OCI-LY7 (cell line): ENCODE results near the gene SLC25A26. TPM values are rescaled to one million over a fixed set of nuclear protein-coding genes. Genes with fewer than 3 reads are reported as not detected.

Experiments
- BruUV-seq: library from RNA; stranded (reverse); fragments of 400-500 nt; replicated peaks from 2 replicates; lab custom pipeline; 2021; lab: Mats Ljungman, UMichigan
- CTCF ChIA-PET: fragments of 300-600 bp; sonication (Branson Sonifier 250); formaldehyde crosslinking; loops from one replicate; lab custom pipeline; 2022; ENCODE audit warnings: antibody characterized with exemption; ENCODE audit not compliant: unreplicated experiment; lab: Charles Lee
- POLR2A ChIA-PET: fragments of 300-600 bp; sonication (Branson Sonifier 250); formaldehyde crosslinking; loops from one replicate; lab custom pipeline; 2022; ENCODE audit warnings: antibody characterized with exemption; lab: Charles Lee
- DNase-seq: peaks from one replicate; pipeline ENCODE4 v3.0.0-alpha.2; 2015; ENCODE audit warnings: low spot score
- H2AFZ ChIP-seq: fragments of 200-600 bp; sonication (generic), shearing (Covaris generic); 2 replicates; pipeline ENCODE4 v1.6.1; 2014; ENCODE audit warnings: mild to moderate bottlenecking, antibody characterized with exemption, low read length, moderate library complexity
- H3K27ac ChIP-seq: fragments of 200-600 bp; sonication (generic); 2 replicates; pipeline ENCODE4 v1.5.1; 2014; ENCODE audit warnings: mixed run types, low read depth, mild to moderate bottlenecking, moderate library complexity, low read length, inconsistent platforms; ENCODE audit not compliant: poor library complexity, severe bottlenecking
- H3K36me3 ChIP-seq: fragments of 200-600 bp; sonication (generic); 2 replicates; pipeline ENCODE4 v1.6.1; 2014; ENCODE audit warnings: mild to moderate bottlenecking, antibody characterized with exemption, low read length, moderate library complexity, mixed read lengths; ENCODE audit not compliant: insufficient read depth
- H3K4me1 ChIP-seq: fragments of 200-600 bp; sonication (generic); 2 replicates; pipeline ENCODE4 v1.5.1; 2014; ENCODE audit warnings: mild to moderate bottlenecking, low read length; ENCODE audit not compliant: insufficient read depth, poor library complexity, severe bottlenecking
- H3K4me2 ChIP-seq: fragments of 200-600 bp; sonication (generic); 2 replicates; pipeline ENCODE4 v1.6.1; 2014; ENCODE audit warnings: mild to moderate bottlenecking, low read length
- H3K4me3 ChIP-seq: fragments of 200-600 bp; sonication (generic); 2 replicates; pipeline ENCODE4 v1.5.1; 2014; ENCODE audit warnings: mild to moderate bottlenecking, low read depth, low read length; ENCODE audit not compliant: poor library complexity, severe bottlenecking
- H3K79me2 ChIP-seq: fragments of 200-600 bp; sonication (generic); 2 replicates; pipeline ENCODE4 v1.6.1; 2016; ENCODE audit warnings: low read depth, mild to moderate bottlenecking, low read length, moderate library complexity, mixed read lengths; ENCODE audit not compliant: insufficient read depth
- H3K9me2 ChIP-seq: fragments of 200-600 bp; sonication (generic); 2 replicates; pipeline ENCODE4 v1.6.1; 2016; ENCODE audit warnings: mild to moderate bottlenecking, low read length, mixed read lengths; ENCODE audit not compliant: insufficient read depth
- H3K9me3 ChIP-seq: fragments of 200-600 bp; sonication (generic); 2 replicates; pipeline ENCODE4 v1.6.1; 2014; ENCODE audit warnings: mild to moderate bottlenecking, mixed run types, low read length, mixed read lengths
- H4K20me1 ChIP-seq: fragments of 200-600 bp; sonication (generic); 2 replicates; pipeline ENCODE4 v1.6.1; 2014; ENCODE audit warnings: mild to moderate bottlenecking, antibody characterized with exemption, low read length, moderate library complexity, mixed read lengths; ENCODE audit not compliant: insufficient read depth
- CTCF ChIP-seq: fragments of 200-600 bp; sonication (generic); conservative IDR thresholded peaks from 2 replicates; pipeline ENCODE4 v1.5.1; 2014; ENCODE audit warnings: mild to moderate bottlenecking, antibody characterized with exemption, low read length, moderate library complexity, mixed read lengths
- EZH2phosphoT487 ChIP-seq: fragments of 200-600 bp; sonication (generic); IDR thresholded peaks from 2 replicates; pipeline ENCODE4 v1.6.1; 2018; ENCODE audit warnings: low read depth, borderline replicate concordance, mild to moderate bottlenecking, mixed run types, antibody characterized with exemption, low read length, moderate library complexity, mixed read lengths
- intact Hi-C: fragments of 100-400 bp; cut with micrococcal nuclease; formaldehyde crosslinking; loops from one replicate; pipeline ENCODE4 v1.10.0; 2022; ENCODE audit not compliant: unreplicated experiment
- total RNA-seq, 2 experiments: library from RNA; depleted of rRNA in 1 of 2; stranded (reverse); fragments of >200 nt in 1 of 2; shearing (Covaris generic) in 1 of 2; gene quantifications; 2 replicates each; pipeline ENCODE4 v1.2.3, GENCODE V29; 2014 to 2022

SLC25A26 gene
- total RNA-seq, 2 experiments from 2014 or later: 9.8 to 14.2 TPM

- ChIA-PET CTCF (no interaction called here), POLR2A (no interaction called here)
- no peaks in the 10 kb centered on the region for H4K20me1 ChIP-seq
- H3K79me2 ChIP-seq: 0 out of 2 replicates have a peak, but pooled peaks cover 12% of the 10 kb centered on the region
- H3K36me3 ChIP-seq: peaks cover 13% of the 10 kb centered on the region
- no peak overlapping the region for H3K4me3 ChIP-seq
- H3K27ac ChIP-seq: no peak overlapping the region
- H3K4me1 ChIP-seq: no peaks in the 10 kb centered on the region
- DNase-seq: no peak
- no peaks in the 10 kb centered on the region for H3K9me3 ChIP-seq
- intact Hi-C loops: no loop called here
- TF ChIP-seq CTCF (no peak), EZH2phosphoT487 (no peak)
- no peak overlapping the region for H3K4me2 ChIP-seq
- no peak overlapping the region for H2AFZ ChIP-seq
- no peaks in the 10 kb centered on the region for H3K9me2 ChIP-seq
- no TSS peak for BruUV-seq
Observed at GRCh38 chr3:66227051-66227450, 6.2 kb downstream of the SLC25A26 start.

DNA sequence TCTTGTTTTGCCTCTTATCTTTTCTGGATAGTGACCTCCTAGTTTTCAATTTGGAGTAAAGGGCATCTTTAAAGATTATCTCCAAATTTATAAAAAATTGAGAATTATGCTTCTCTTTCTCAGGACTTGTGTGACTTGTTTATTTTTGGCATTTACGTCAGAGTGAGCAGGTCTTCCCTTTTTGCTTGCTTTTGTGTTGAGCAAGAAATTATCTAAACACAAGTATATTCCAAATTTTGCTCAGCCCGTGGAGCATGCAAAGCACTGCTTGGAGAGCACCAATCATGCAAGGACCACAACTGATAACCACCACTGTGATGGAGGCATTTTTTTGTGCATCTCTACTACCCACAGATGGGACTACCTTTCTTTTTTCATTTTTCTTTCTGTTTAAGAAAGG, 7.1 kb downstream of the SLC25A26 start:
- H3K9me3 ChIP-seq: no peaks in the 10 kb centered on the region
- POLR2A ChIA-PET: interaction anchor here (1.4 kb wide), 1 partner anchor 15 kb away, joined by 3 read pairs; no protein-coding TSS in a partner anchor
- no peak overlapping the region for H3K4me2 ChIP-seq
- no TSS peak for BruUV-seq
- no peaks in the 10 kb centered on the region for H3K9me2 ChIP-seq
- peaks cover 9% of the 10 kb centered on the region for H3K36me3 ChIP-seq
- no peak overlapping the region for H2AFZ ChIP-seq
- intact Hi-C loops: no loop called here
- no peak overlapping the region for H3K27ac ChIP-seq
- no peak for DNase-seq
- no peak overlapping the region for H3K4me3 ChIP-seq
- TF ChIP-seq EZH2phosphoT487: no peak
- no peak for TF ChIP-seq CTCF
- no peaks in the 10 kb centered on the region for H3K4me1 ChIP-seq
- H4K20me1 ChIP-seq: no peaks in the 10 kb centered on the region
- H3K79me2 ChIP-seq: 0 out of 2 replicates have a peak, but pooled peaks cover 12% of the 10 kb centered on the region
- CTCF ChIA-PET: no interaction called here

- Histone ChIP-seq H2AFZ (no peak overlapping the region), H3K9me2 (no peaks in the 10 kb centered on the region), H3K79me2 (0 out of 2 replicates have a peak, but pooled peaks cover 12% of the 10 kb centered on the region), H3K4me3 (no peak overlapping the region), H3K4me2 (no peak overlapping the region), H3K36me3 (peaks cover under 1% of the 10 kb centered on the region; the same call in 1 of the 2 replicates), H4K20me1 (no peaks in the 10 kb centered on the region), H3K4me1 (no peaks in the 10 kb centered on the region), H3K27ac (no peak overlapping the region), H3K9me3 (no peaks in the 10 kb centered on the region)
- ChIA-PET CTCF (no interaction called here), POLR2A (interaction anchor here (1.4 to 1.9 kb wide), 2 partner anchors 11 to 14 kb away, joined by 3 to 6 read pairs; no protein-coding TSS in a partner anchor)
- intact Hi-C loops: no loop called here
- no peak for TF ChIP-seq CTCF
- no peak for TF ChIP-seq EZH2phosphoT487
- no TSS peak for BruUV-seq
- DNase-seq: no peak
Observed at GRCh38 chr3:66228707-66229106, 7.9 kb downstream of the SLC25A26 start.
